ENCODE data around the gene STOML2. TPM values are rescaled to one million over a fixed set of nuclear protein-coding genes. Genes with fewer than 3 reads are reported as not detected.

The STOML2 gene
- total RNA-seq, 4 donors from 2014 or later = 63.9 to 118 (median 106) TPM

DNA sequence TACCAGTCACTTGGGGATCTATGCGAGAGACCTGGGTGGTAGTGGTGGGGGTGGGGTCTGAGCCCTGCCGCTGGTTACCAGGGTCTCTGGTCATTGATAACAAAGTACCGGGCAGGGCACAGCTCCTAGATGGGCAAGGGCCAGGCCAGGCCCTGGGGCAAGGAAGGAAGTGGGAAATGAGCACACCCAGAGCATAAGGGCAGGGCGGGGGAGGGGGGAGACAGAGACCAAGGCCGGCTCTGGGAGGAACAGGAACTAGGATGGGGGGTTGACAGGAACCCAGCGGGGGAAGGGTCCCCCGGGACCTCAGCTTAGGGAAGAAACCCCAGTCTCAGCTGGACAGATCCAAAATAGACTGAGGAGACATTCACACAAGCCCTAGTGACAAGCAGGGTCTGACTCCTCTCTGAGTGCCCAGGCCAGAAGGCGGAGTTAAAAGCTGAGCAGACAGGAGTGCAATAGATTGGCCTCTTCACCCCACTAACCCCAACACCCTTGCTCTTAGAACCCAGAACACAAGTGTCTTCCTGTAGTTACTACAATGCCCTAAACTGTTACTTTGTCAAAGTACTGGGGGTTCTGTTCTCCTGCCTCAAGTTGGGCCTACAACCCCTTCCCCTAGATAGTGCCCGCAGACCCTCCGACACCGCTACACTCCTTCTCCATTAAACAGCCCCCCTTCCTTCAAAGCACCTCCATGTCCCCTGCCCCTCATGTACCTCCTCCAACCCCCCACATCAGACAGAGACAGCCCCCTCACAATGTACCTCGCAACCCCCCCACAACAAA, 12.1 kb upstream of the STOML2 start:
- no peak for DNase-seq
- Histone ChIP-seq H3K27me3 (no peaks in the 10 kb centered on the region), H3K9me3 (no peaks in the 10 kb centered on the region), H3K4me1 (peaks cover 48 to 64% (median 50%) of the 10 kb centered on the region in 3 donors), H3K27ac (peak overlapping the region; percentile 87 to 97 (median 94)), H3K36me3 (no peaks in the 10 kb centered on the region), H3K4me3 (peak overlapping the region; percentile 46 to 80 (median 63))
- TF ChIP-seq POLR2A (IDR thresholded peaks at IDR 0.05) = peak in 2 of 4 donors; percentile 13 to 40
- TF ChIP-seq, protein P1, sequence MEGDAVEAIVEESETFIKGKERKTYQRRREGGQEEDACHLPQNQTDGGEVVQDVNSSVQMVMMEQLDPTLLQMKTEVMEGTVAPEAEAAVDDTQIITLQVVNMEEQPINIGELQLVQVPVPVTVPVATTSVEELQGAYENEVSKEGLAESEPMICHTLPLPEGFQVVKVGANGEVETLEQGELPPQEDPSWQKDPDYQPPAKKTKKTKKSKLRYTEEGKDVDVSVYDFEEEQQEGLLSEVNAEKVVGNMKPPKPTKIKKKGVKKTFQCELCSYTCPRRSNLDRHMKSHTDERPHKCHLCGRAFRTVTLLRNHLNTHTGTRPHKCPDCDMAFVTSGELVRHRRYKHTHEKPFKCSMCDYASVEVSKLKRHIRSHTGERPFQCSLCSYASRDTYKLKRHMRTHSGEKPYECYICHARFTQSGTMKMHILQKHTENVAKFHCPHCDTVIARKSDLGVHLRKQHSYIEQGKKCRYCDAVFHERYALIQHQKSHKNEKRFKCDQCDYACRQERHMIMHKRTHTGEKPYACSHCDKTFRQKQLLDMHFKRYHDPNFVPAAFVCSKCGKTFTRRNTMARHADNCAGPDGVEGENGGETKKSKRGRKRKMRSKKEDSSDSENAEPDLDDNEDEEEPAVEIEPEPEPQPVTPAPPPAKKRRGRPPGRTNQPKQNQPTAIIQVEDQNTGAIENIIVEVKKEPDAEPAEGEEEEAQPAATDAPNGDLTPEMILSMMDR (IDR thresholded peaks at IDR 0.05) = no peak
- intact Hi-C loops (cut with DNase I) = no loop called here
- 9 to 13% methylated on average over 8 to 10 of the region's 12 CpGs for WGBS, 2 donors

DNA sequence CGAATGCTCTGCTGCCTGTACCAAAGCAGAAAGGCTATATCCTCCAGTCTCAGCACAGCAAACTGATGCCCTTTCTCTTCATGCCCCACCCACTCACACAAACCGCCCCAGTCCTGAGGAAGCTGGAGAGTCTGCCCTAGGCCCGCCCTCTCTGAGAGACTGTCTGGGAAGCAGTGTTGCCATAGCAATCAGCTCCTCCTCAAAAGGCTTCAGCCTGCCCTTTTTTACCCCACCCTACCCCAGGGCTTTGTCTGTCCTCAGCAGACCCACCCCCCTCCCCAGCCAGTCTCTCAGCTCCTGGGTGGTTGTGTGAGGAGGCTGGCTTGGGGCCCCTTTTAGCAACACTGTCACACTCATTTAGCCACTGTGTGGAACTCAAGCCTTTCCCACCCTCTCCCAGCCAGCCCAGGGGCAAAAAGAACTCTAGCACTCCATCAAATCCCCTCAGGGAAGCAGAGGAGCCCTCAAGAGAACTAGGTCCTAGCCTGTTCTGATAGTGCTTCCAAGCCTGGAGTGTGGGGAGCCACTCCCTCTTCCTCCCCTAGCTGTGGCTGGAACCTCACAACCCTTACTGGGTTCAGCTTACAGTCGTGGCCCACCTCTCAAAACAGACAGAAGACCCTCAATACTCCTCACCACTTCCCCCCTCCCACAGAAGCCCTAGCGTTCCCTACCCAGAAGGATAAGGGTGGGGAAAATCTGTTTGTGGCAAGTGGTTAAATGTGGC, 11.3 kb upstream of the STOML2 start:
- H3K4me3 ChIP-seq = peak overlapping the region; percentile 46 to 80 (median 63)
- 0% methylated on average over 3 to 5 of the region's 5 CpGs for WGBS, 2 donors
- no peaks in the 10 kb centered on the region for H3K9me3 ChIP-seq
- H3K4me1 ChIP-seq = peaks cover 51 to 72% (median 53%) of the 10 kb centered on the region in 3 donors
- no peaks in the 10 kb centered on the region for H3K36me3 ChIP-seq
- H3K27me3 ChIP-seq = no peaks in the 10 kb centered on the region
- peak; percentile 42 for DNase-seq
- H3K27ac ChIP-seq = peak overlapping the region; percentile 87 to 97 (median 94)
- TF ChIP-seq, protein P1 (IDR thresholded peaks at IDR 0.05) = no peak
- no peak for TF ChIP-seq POLR2A (IDR thresholded peaks at IDR 0.05)
- intact Hi-C loops (cut with DNase I) = no loop called here

GRCh38 chr9:35112257-35113020, 9.5 kb upstream of the STOML2 start:
- 59 to 62% methylated on average over 3 of the region's 3 CpGs for WGBS, 2 donors
- DNase-seq = no peak
- H3K4me1 ChIP-seq = peaks cover 51 to 74% (median 53%) of the 10 kb centered on the region in 3 donors
- TF ChIP-seq POLR2A (IDR thresholded peaks at IDR 0.05) = no peak
- TF ChIP-seq, protein P1 (IDR thresholded peaks at IDR 0.05) = no peak
- H3K27me3 ChIP-seq = no peaks in the 10 kb centered on the region
- peak overlapping the region; percentile 86 to 95 (median 94) for H3K27ac ChIP-seq
- H3K9me3 ChIP-seq = no peaks in the 10 kb centered on the region
- peak overlapping the region in 2 of 4 donors; percentile 70 to 94 for H3K4me3 ChIP-seq
- intact Hi-C loops (cut with DNase I) = no loop called here
- H3K36me3 ChIP-seq = peaks cover 8 to 16% (median 11%) of the 10 kb centered on the region in 3 donors

- peak in 2 of 4 donors; percentile 64 to 71 for TF ChIP-seq POLR2A (IDR thresholded peaks at IDR 0.05)
- TF ChIP-seq, protein P1 (IDR thresholded peaks at IDR 0.05) = no peak
- H3K4me3 ChIP-seq = peak overlapping the region; percentile 70 to 94 (median 74)
- no peaks in the 10 kb centered on the region for H3K27me3 ChIP-seq
- DNase-seq = peak; percentile 95
- intact Hi-C loops (cut with DNase I) = no loop called here
- H3K36me3 ChIP-seq = peaks cover 18 to 27% (median 19%) of the 10 kb centered on the region in 3 donors
- H3K27ac ChIP-seq = peak overlapping the region; percentile 93 to 96 (median 94)
- peaks cover 45 to 63% (median 49%) of the 10 kb centered on the region in 3 donors for H3K4me1 ChIP-seq
- WGBS, 2 donors = 2 to 3% methylated on average over 16 to 24 of the region's 57 CpGs
- H3K9me3 ChIP-seq = no peaks in the 10 kb centered on the region
Measured at GRCh38 chr9:35111001-35111933, 8.3 kb upstream of the STOML2 start.
